Activated CD8-positive, alpha-beta memory T cell treated with anti-CD3 and anti-CD28 coated beads for 4 hours (primary cell): ENCODE measurements around the gene FBXO47.
"Not testable (repeated sequence)": the region's sequence is repeated elsewhere in the genome, so short reads cannot be mapped to it uniquely, and the experiment has no call there.

Experiments
- DNase-seq, 2 donors: peaks; one replicate each; pipeline ENCODE4 v3.0.0-alpha.2; 2020; ENCODE audit warnings: low read depth in 2 of 2

FBXO47 gene

GRCh38 chr17:38980490-38981217 lies 13.5 kb upstream of the FBXO47 start:
- DNase-seq = no peak

DNA sequence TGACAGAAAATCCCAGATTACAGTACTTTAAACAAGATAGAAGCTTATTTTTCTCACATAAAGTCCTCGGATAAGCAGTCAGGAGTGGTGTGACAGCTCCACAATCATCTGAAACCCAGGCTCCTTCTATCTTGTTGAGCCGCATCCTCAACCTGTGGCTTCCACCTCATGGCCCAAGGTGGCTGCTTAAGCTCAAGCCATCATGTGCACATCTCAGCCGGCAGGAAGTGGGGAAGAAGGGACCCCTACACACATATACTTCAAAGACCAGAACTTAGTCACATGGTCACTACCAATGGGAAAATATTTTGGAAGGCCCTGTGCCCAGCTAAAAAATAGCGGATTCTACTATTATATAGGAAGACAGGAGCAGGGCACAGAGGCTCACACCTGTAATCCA lies 11.0 kb upstream of the FBXO47 start:
- DNase-seq = no peak

DNA sequence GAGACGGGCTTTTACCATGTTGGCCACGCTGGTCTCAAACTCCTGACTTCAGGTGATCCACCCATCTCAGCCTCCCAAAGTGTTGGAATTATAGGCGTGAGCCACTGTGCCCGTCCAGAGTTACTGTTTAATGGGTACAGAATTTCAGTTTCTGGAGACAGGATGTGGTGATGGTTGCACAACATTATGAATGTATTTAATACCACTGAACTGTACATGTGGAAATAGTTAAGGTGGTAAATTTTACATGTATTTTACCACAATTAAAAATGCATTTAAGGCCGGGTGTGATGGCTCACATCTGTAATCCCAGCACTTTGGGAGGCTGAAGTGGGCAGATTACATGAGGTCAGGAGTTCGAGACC lies 9.0 kb upstream of the FBXO47 start:
- DNase-seq = not testable (repeated sequence)

- no peak for DNase-seq
These were observed 3.6 kb upstream of the FBXO47 start for GRCh38 chr17:38970804-38971203.

DNA sequence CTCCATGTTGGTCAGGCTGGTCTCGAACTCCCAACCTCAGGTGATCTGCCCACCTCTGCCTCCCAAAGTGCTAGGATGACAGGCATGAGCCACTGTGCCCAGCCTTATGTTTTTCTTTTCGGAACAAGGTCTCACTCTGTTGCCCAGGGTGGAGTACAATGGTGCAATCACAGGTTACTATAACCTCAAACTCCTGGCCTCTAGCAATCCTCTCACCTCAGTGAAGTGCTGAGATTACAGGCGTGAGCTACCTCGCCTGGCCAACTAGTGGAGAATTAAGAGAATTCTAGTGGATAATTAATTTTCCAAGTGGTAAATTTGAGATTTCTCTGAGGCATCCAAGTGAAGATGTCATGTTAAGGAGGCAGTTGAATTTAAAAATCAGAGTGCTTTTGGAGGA lies 2.9 kb upstream of the FBXO47 start:
- no peak for DNase-seq

- no peak for DNase-seq
These were observed 2.1 kb upstream of the FBXO47 start for GRCh38 chr17:38969281-38969680.

GRCh38 chr17:38961413-38961812 lies 5.8 kb downstream of the FBXO47 start:
- no peak for DNase-seq

GRCh38 chr17:38960402-38960801 lies 6.8 kb downstream of the FBXO47 start:
- DNase-seq = no peak

DNA sequence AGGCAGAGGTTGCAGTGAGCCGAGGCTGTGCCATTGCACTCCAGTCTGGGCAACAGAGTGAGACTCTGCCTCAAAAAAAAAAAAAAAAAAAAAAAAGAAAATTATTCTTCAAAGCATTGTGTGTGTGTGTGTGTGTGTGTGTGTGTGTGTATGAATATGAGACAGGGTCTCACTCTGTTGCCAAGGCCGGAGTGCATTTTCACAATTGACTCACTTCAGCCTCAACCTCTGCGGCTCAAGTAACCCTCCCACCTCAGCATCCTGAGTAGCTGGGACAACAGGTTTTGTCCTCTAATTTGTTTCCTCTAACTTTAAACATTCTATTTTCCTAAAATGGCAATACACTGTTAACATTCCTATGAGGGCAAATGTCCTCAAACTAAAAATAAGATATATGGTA lies 7.7 kb downstream of the FBXO47 start:
- no peak for DNase-seq

GRCh38 chr17:38958756-38959155 lies 8.4 kb downstream of the FBXO47 start:
- no peak for DNase-seq

GRCh38 chr17:38958326-38958725 lies 8.9 kb downstream of the FBXO47 start:
- DNase-seq = no peak

DNA sequence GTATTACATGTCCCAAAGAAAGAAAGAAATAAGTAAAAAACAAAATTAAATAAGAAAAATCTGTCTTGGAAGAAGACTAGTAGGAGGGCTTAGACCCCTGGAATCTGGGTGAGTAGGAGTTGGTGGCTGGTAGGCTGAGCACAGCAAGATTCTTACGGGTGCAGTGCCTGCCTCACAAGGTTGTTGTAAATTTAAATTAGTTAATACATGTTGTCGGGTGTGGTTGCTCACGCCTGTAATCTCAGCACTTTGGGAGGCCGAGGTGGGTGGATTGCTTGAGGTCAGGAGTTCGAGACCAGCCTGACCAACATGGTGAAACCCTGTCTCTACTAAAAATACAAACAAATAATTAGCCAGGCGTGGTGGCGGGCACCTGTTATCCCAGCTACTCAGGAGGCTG lies 13.4 kb downstream of the FBXO47 start:
- not testable (repeated sequence) for DNase-seq

DNA sequence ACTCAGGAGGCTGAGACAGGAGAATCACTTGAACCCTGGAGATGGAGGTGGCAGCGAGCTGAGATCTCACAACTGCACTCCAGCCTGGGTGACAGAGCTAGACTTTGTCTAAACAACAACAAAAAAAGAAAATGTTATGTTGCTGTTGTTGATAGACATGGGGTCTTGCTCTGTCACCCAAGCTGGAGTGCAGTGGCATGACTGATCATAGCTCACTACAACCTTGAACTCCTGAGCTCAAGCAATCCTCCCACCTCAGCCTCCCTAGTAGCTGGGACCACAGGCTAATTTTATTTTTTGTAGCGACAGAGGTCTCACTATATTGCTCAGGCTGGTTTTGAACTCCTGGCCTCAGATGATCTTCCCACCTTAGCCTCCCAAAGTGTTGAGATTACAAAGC lies 20.0 kb downstream of the FBXO47 start:
- no peak for DNase-seq

- DNase-seq = no peak
These were observed 23.6 kb downstream of the FBXO47 start for GRCh38 chr17:38943607-38944006.

GRCh38 chr17:38942696-38943334 lies 24.4 kb downstream of the FBXO47 start:
- no peak for DNase-seq

DNA sequence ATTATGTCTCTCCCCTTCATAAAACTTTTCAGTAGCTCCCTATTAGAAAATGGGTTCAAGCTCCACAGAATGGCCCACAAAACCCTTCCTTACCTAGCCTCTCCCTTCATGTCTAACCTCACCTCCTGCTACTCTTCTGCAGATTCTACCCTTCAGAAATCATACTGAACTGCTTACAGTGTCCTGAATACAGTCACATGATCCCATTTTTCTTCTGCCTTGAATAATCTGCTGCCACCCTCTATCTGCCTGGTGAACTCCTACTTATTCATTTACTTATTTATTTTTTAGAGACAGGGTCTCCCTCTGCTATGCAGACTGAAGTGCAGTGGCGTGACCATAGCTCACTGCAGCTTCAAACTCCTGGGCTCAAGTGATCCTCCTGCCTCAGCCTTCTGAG lies 26.8 kb downstream of the FBXO47 start:
- DNase-seq = no peak

DNA sequence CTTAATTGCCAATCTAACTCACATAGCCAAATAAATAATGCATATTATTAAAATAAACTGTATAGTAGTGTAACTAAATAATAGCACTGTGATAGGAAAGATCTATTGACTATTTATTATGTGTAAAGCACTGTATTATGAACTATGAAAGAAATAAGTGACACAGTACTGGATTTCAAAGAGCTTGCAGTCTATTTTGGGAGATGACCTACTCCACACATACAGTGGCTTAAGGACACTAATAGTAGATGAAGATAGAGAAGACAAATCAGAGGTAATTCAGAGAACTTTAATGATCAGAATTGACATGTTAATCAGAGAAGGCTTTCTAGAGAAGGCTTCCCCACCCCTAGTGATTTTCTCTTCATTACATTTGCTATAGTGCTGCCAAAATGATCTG lies 27.2 kb downstream of the FBXO47 start:
- DNase-seq = no peak

- not testable (repeated sequence) for DNase-seq
These were observed 33.2 kb downstream of the FBXO47 start for GRCh38 chr17:38933962-38934361.

GRCh38 chr17:38930782-38931181 lies 36.4 kb downstream of the FBXO47 start:
- DNase-seq = not testable (repeated sequence)

- no peak for DNase-seq
These were observed 40.7 kb downstream of the FBXO47 start for GRCh38 chr17:38926293-38927070.

GRCh38 chr17:38925263-38925995 lies 41.8 kb downstream of the FBXO47 start, which contains the start of gene LASP1NB:
Gene LASP1NB (plus strand): TSS chr17:38925614.
- peak in 1 of 2 donors; percentile 14 for DNase-seq
